ENCODE results near the gene RRAGC.
A peak's percentile ranks its signal among the peaks of the same experiment; 100 is the strongest.

The RRAGC gene

GRCh38 chr1:38859561-38860453, at the start of gene RRAGC:
Gene RRAGC, minus strand, starts transcription at chr1:38859772. Its CDS starts 126 bp downstream, at chr1:38859646.
- TF ChIP-seq CTCF (IDR thresholded peaks at IDR 0.05; ENCODE audit: borderline replicate concordance, control extremely low read depth, extremely low read depth, insufficient read depth, missing control alignments), result no peak

GRCh38 chr1:38908821-38909220, 49.2 kb upstream of the RRAGC start:
- no peak for TF ChIP-seq CTCF (IDR thresholded peaks at IDR 0.05; ENCODE audit: borderline replicate concordance, control extremely low read depth, extremely low read depth, insufficient read depth, missing control alignments)
- in situ Hi-C loops (cut with MboI; ENCODE audit: low sequenced_read_pairs, unreplicated experiment), result no loop called here
- no peak for DNase-seq (ENCODE audit: low spot score)

More at GRCh38 chr1:38859561-38860453, at the start of gene RRAGC:
- DNase-seq (ENCODE audit: low spot score), result peak; percentile 100
- in situ Hi-C loops (cut with MboI; ENCODE audit: low sequenced_read_pairs, unreplicated experiment), result no loop called here

- TF ChIP-seq CTCF (IDR thresholded peaks at IDR 0.05; ENCODE audit: borderline replicate concordance, control extremely low read depth, extremely low read depth, insufficient read depth, missing control alignments), result no peak
- DNase-seq (ENCODE audit: low spot score), result no peak
- in situ Hi-C loops (cut with MboI; ENCODE audit: low sequenced_read_pairs, unreplicated experiment), result no loop called here
Observed at GRCh38 chr1:38905985-38906384, 46.4 kb upstream of the RRAGC start.

GRCh38 chr1:38899560-38899959, 40.0 kb upstream of the RRAGC start:
- TF ChIP-seq CTCF (IDR thresholded peaks at IDR 0.05; ENCODE audit: borderline replicate concordance, control extremely low read depth, extremely low read depth, insufficient read depth, missing control alignments), result no peak
- no peak for DNase-seq (ENCODE audit: low spot score)
- in situ Hi-C loops (cut with MboI; ENCODE audit: low sequenced_read_pairs, unreplicated experiment), result no loop called here

GRCh38 chr1:38898653-38899230, 39.2 kb upstream of the RRAGC start:
- DNase-seq (ENCODE audit: low spot score), result no peak
- TF ChIP-seq CTCF (IDR thresholded peaks at IDR 0.05; ENCODE audit: borderline replicate concordance, control extremely low read depth, extremely low read depth, insufficient read depth, missing control alignments), result no peak
- in situ Hi-C loops (cut with MboI; ENCODE audit: low sequenced_read_pairs, unreplicated experiment), result no loop called here

GRCh38 chr1:38896169-38896568, 36.6 kb upstream of the RRAGC start:
- DNase-seq (ENCODE audit: low spot score), result no peak
- in situ Hi-C loops (cut with MboI; ENCODE audit: low sequenced_read_pairs, unreplicated experiment), result no loop called here
- TF ChIP-seq CTCF (IDR thresholded peaks at IDR 0.05; ENCODE audit: borderline replicate concordance, control extremely low read depth, extremely low read depth, insufficient read depth, missing control alignments), result no peak
